Stomach (tissue), 4 donors: ENCODE measurements around the gene MEX3B.

Experiments used
- EP300 ChIP-seq: sonication (generic); formaldehyde crosslinking; IDR thresholded peaks from one replicate; pipeline ENCODE4 v1.6.1; 2017; ENCODE audit warnings: antibody characterized with exemption
- POLR2AphosphoS5 ChIP-seq, 3 donors: sonication (generic); formaldehyde crosslinking; IDR thresholded peaks; one replicate each; pipeline ENCODE4 v1.6.1; 2016; ENCODE audit warnings: antibody characterized with exemption in 3 of 3
- TF ChIP-seq, protein P1 (sequence below), 7 experiments: fragments of 450-650 bp in 4 of 7; fragments of 200-600 bp in 3 of 7; sonication (generic) in 3 of 7; IDR thresholded peaks; one replicate each; pipeline ENCODE4 v1.5.1; 2016 to 2019; ENCODE audit warnings: antibody characterized with exemption in 7 of 7, control low read depth in 2 of 7, mild to moderate bottlenecking in 1 of 7

DNA sequence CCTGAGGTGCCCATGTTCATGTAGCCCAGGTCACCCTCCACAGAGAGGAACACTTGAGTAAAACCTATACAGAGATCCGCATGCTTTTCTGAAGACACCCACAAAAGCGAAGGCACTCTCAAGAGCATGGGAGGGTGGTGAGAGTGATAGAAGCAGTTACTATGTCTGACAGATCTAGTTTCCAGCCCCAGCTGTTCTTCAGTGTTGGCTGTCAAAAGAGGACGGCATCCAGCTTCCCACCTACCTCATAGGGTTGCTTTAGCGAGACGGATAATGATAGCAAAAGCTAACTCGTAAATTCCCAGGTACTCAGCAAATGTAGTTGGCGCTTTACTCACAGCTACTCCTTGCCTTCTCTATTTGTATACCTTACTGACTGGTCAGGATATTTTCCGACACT is 3.0 kb upstream of the MEX3B start:
- TF ChIP-seq POLR2AphosphoS5 (IDR thresholded peaks at IDR 0.05) = no peak
- TF ChIP-seq, protein P1, sequence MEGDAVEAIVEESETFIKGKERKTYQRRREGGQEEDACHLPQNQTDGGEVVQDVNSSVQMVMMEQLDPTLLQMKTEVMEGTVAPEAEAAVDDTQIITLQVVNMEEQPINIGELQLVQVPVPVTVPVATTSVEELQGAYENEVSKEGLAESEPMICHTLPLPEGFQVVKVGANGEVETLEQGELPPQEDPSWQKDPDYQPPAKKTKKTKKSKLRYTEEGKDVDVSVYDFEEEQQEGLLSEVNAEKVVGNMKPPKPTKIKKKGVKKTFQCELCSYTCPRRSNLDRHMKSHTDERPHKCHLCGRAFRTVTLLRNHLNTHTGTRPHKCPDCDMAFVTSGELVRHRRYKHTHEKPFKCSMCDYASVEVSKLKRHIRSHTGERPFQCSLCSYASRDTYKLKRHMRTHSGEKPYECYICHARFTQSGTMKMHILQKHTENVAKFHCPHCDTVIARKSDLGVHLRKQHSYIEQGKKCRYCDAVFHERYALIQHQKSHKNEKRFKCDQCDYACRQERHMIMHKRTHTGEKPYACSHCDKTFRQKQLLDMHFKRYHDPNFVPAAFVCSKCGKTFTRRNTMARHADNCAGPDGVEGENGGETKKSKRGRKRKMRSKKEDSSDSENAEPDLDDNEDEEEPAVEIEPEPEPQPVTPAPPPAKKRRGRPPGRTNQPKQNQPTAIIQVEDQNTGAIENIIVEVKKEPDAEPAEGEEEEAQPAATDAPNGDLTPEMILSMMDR (IDR thresholded peaks at IDR 0.05) = no peak
- TF ChIP-seq EP300 = no peak
